Measurements from ENCODE around the gene EEF2K.
"Not testable (repeated sequence)": the region's sequence is repeated elsewhere in the genome, so short reads cannot be mapped to it uniquely, and the experiment has no call there.

Gene EEF2K

GRCh38 chr16:22195695-22196558 is 10.2 kb upstream of the EEF2K start:
- peak; percentile 88 for DNase-seq (ENCODE audit: low read depth)
- TF ChIP-seq POLR2A (IDR thresholded peaks at IDR 0.05; ENCODE audit: extremely low read depth, insufficient read length) (no peak), MYC (IDR thresholded peaks at IDR 0.05; ENCODE audit: low read depth, low read length) (no peak; the same call in 1 of the 2 replicates)
- TF ChIP-seq, protein P1, sequence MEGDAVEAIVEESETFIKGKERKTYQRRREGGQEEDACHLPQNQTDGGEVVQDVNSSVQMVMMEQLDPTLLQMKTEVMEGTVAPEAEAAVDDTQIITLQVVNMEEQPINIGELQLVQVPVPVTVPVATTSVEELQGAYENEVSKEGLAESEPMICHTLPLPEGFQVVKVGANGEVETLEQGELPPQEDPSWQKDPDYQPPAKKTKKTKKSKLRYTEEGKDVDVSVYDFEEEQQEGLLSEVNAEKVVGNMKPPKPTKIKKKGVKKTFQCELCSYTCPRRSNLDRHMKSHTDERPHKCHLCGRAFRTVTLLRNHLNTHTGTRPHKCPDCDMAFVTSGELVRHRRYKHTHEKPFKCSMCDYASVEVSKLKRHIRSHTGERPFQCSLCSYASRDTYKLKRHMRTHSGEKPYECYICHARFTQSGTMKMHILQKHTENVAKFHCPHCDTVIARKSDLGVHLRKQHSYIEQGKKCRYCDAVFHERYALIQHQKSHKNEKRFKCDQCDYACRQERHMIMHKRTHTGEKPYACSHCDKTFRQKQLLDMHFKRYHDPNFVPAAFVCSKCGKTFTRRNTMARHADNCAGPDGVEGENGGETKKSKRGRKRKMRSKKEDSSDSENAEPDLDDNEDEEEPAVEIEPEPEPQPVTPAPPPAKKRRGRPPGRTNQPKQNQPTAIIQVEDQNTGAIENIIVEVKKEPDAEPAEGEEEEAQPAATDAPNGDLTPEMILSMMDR (IDR thresholded peaks at IDR 0.05; ENCODE audit: low read depth, low read length) = peak; percentile 85
- TF ChIP-seq, protein P2, sequence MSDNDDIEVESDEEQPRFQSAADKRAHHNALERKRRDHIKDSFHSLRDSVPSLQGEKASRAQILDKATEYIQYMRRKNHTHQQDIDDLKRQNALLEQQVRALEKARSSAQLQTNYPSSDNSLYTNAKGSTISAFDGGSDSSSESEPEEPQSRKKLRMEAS (IDR thresholded peaks at IDR 0.05; ENCODE audit: low read depth, low read length) = peak; percentile 61; the same call in 1 of the 2 replicates
- H3K4me3 ChIP-seq (ENCODE audit: low read depth, low read length) = peak overlapping the region; percentile 73

DNA sequence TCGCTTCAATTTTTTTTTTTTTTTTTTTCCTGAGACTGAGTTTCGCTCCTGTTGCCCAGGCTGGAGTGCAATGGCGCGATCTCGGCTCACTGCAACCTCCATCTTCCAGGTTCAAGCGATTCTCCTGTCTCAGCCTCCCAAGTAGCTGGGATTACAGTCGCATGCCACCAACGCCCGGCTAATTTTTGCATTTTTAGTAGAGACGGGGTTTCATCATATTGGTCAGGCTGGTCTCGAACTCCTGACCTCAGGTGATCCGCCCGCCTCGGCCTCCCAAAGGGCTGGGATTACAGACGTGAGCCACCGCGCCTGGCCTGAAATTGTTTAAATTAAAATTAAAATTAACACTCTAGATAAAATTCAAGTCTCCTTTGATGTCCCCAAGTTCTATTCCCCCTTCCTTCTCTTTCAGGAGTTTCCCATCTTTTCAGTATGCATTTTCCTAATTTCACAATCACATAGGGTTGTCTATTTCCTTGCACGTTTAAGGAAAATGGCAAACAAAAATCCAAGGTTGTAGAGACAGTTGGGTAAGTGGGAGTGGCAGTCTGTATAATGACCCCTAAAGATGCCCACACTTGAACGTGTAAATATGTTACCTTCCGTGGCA is 9.4 kb upstream of the EEF2K start:
- not testable (repeated sequence) for H3K4me3 ChIP-seq (ENCODE audit: low read depth, low read length); DNase-seq (ENCODE audit: low read depth)

DNA sequence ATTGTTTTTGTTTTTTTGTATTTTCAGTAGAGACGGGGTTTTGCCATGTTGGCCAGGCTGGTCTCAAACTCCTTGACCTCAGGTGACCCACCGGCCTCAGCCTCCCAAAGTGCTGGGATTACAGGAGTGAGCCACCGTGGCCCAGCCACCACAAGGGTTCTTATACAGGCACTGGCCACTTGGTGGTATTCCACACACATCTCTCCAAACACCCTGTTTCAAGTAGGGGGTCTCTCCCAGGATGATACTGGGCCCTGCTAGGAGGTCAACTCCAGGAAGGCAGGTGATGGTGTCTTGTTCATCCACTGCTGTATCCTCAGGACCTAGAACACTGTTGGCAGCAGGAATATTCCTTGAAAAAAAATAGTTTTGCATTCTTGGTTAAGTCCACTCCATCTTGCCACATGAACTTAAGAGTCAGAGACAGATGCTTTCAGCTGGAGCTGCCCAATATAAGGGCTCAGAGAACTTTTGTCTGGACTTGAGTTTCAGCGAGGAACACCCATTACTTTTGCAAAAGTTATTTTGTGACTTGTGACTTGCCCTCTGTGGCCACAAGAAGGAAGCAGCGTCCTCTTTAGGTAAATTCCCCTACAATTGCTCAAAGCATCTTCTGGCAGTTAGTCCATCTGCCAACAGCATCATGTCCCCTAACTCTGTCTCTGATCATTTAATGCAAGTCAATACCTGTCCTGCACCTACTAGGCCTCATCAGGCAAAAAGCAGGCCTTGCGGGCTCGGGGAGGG is 7.4 kb upstream of the EEF2K start:
- no peak for TF ChIP-seq MYC (IDR thresholded peaks at IDR 0.05; ENCODE audit: low read depth, low read length)
- no peak for TF ChIP-seq POLR2A (IDR thresholded peaks at IDR 0.05; ENCODE audit: extremely low read depth, insufficient read length)
- TF ChIP-seq, protein P2 (IDR thresholded peaks at IDR 0.05; ENCODE audit: low read depth, low read length) = no peak
- TF ChIP-seq, protein P1 (IDR thresholded peaks at IDR 0.05; ENCODE audit: low read depth, low read length) = no peak
- DNase-seq (ENCODE audit: low read depth) = peak; percentile 30
- H3K4me3 ChIP-seq (ENCODE audit: low read depth, low read length) = no peak overlapping the region

GRCh38 chr16:22202261-22202637 is 3.8 kb upstream of the EEF2K start:
- no peak for TF ChIP-seq POLR2A (IDR thresholded peaks at IDR 0.05; ENCODE audit: extremely low read depth, insufficient read length)
- no peak for TF ChIP-seq MYC (IDR thresholded peaks at IDR 0.05; ENCODE audit: low read depth, low read length)
- TF ChIP-seq, protein P1 (IDR thresholded peaks at IDR 0.05; ENCODE audit: low read depth, low read length) = no peak
- TF ChIP-seq, protein P2 (IDR thresholded peaks at IDR 0.05; ENCODE audit: low read depth, low read length) = no peak
- DNase-seq (ENCODE audit: low read depth) = no peak
- no peak overlapping the region for H3K4me3 ChIP-seq (ENCODE audit: low read depth, low read length)

DNA sequence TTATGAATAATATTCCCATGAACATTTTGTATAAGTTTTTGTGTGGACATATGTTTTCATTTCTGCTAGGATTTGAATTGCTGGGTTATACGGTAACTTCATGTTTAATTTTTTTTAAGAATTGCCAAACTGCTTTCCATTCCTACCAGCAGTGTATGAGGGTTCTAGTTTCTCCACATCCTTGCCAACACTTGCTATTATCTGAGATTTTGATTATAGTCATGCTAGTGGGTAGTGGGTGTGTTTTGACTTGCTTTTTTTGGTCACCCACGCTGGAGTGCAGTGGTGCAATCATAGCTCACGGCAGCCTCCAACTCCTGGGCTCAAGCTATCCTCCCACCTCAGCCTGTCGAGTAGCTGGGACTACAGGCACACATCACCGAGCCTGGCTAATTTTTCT is 3.0 kb upstream of the EEF2K start:
- TF ChIP-seq POLR2A (IDR thresholded peaks at IDR 0.05; ENCODE audit: extremely low read depth, insufficient read length) = no peak
- TF ChIP-seq, protein P2 (IDR thresholded peaks at IDR 0.05; ENCODE audit: low read depth, low read length) = no peak
- TF ChIP-seq MYC (IDR thresholded peaks at IDR 0.05; ENCODE audit: low read depth, low read length) = no peak
- TF ChIP-seq, protein P1 (IDR thresholded peaks at IDR 0.05; ENCODE audit: low read depth, low read length) = no peak
- H3K4me3 ChIP-seq (ENCODE audit: low read depth, low read length) = no peak overlapping the region

More for the DNA sequence above, 3.0 kb upstream of the EEF2K start:
- no peak for DNase-seq (ENCODE audit: low read depth)

All from NB4 (cell line).